Hepatocyte (in vitro differentiated cells): ENCODE data around the gene NINJ1. TPM values are rescaled to one million over a fixed set of nuclear protein-coding genes. Genes with fewer than 3 reads are reported as not detected.

Experiments
- DNase-seq: peaks from one replicate; pipeline ENCODE4 v3.0.0-alpha.2; 2016; ENCODE audit warnings: low spot score
- H2AFZ ChIP-seq: fragments of 200-600 bp; sonication (generic); 2 replicates; pipeline ENCODE4 v1.6.0; 2016; ENCODE audit warnings: antibody characterized with exemption, mild to moderate bottlenecking
- H3K27ac ChIP-seq: fragments of 200-600 bp; sonication (generic); 2 replicates; pipeline ENCODE4 v1.5.1; 2016; ENCODE audit warnings: mild to moderate bottlenecking
- H3K27me3 ChIP-seq: fragments of 200-600 bp; sonication (generic); 2 replicates; pipeline ENCODE4 v1.6.1; 2016
- H3K36me3 ChIP-seq: fragments of 200-600 bp; sonication (generic); replicated peaks from 2 replicates; pipeline ENCODE4 v1.5.1; 2016; ENCODE audit warnings: low read depth; ENCODE audit not compliant: insufficient read depth
- H3K4me1 ChIP-seq: fragments of 200-600 bp; sonication (generic); 2 replicates; pipeline ENCODE4 v1.5.1; 2016; ENCODE audit warnings: mild to moderate bottlenecking, moderate library complexity; ENCODE audit not compliant: insufficient read depth
- H3K4me2 ChIP-seq: fragments of 200-600 bp; sonication (generic); 2 replicates; pipeline ENCODE4 v1.6.0; 2016
- H3K4me3 ChIP-seq: fragments of 200-600 bp; sonication (generic); 2 replicates; pipeline ENCODE4 v1.5.1; 2016; ENCODE audit warnings: mild to moderate bottlenecking
- H3K79me2 ChIP-seq: fragments of 200-600 bp; sonication (generic); 2 replicates; pipeline ENCODE4 v1.6.0; 2017; ENCODE audit warnings: mild to moderate bottlenecking
- H3K9me2 ChIP-seq: fragments of 200-600 bp; sonication (generic); replicated peaks from 2 replicates; pipeline ENCODE4 v1.6.0; 2017; ENCODE audit warnings: mild to moderate bottlenecking; ENCODE audit not compliant: insufficient read depth
- H3K9me3 ChIP-seq: fragments of 200-600 bp; sonication (generic); 2 replicates; pipeline ENCODE4 v1.5.1; 2016; ENCODE audit warnings: low read depth, mild to moderate bottlenecking
- H4K20me1 ChIP-seq: fragments of 200-600 bp; sonication (generic); 2 replicates; pipeline ENCODE4 v1.6.0; 2016; ENCODE audit warnings: mild to moderate bottlenecking; ENCODE audit not compliant: insufficient read depth, poor library complexity, severe bottlenecking
- CTCF ChIP-seq: fragments of 200-600 bp; sonication (generic); IDR thresholded peaks from 2 replicates; pipeline ENCODE4 v1.5.1; 2016; ENCODE audit warnings: antibody characterized with exemption, mild to moderate bottlenecking; ENCODE audit not compliant: poor library complexity
- EZH2 ChIP-seq: fragments of 200-600 bp; sonication (generic); IDR thresholded peaks from 2 replicates; pipeline ENCODE4 v1.6.1; 2016; ENCODE audit warnings: antibody characterized with exemption, mild to moderate bottlenecking, borderline replicate concordance
- EZH2phosphoT487 ChIP-seq: fragments of 200-600 bp; sonication (generic); IDR thresholded peaks from one replicate; pipeline ENCODE4 v1.6.1; 2018; ENCODE audit warnings: antibody characterized with exemption, mild to moderate bottlenecking, low read depth, moderate library complexity; ENCODE audit not compliant: unreplicated experiment, severe bottlenecking
- WGBS: methylation state at CpG from one replicate; pipeline ENCODE4 v1.1.6; 2016; ENCODE audit warnings: low lambda C conversion rate; ENCODE audit errors: missing lambda C conversion rate; 5-methylcytosine and 5-hydroxymethylcytosine counted together
- polyA plus RNA-seq: library from polyadenylated mRNA; unstranded; fragments of >200 nt; fragmentation: Nextera tagmentation; extraction: Ambion mirVana; gene quantifications from 2 replicates; pipeline ENCODE4 v1.2.1, GENCODE V29; 2016
- total RNA-seq: library from RNA; depleted of rRNA; stranded (reverse); fragments of >200 nt; gene quantifications from 2 replicates; pipeline ENCODE4 v1.2.3, GENCODE V29; 2014

NINJ1 gene
- total and polyA plus RNA-seq, 2 experiments from 2014 or later: 55.4 to 135 TPM

- Histone ChIP-seq H4K20me1 (no peaks in the 10 kb centered on the region), H3K27ac (peak overlapping the region; percentile 41)
- peak; percentile 85 for DNase-seq
Measured at GRCh38 chr9:93119953-93120845, 13.9 kb downstream of the NINJ1 start.

GRCh38 chr9:93119703-93119952 lies 14.4 kb downstream of the NINJ1 start:
- Histone ChIP-seq H3K4me3 (no peak overlapping the region), H3K9me3 (no peaks in the 10 kb centered on the region), H3K4me1 (peaks cover 4% of the 10 kb centered on the region), H3K27me3 (no peaks in the 10 kb centered on the region), H4K20me1 (no peaks in the 10 kb centered on the region), H3K4me2 (no peak overlapping the region), H3K36me3 (no peaks in the 10 kb centered on the region), H3K27ac (peak overlapping the region; percentile 5), H3K9me2 (no peaks in the 10 kb centered on the region), H2AFZ (no peak overlapping the region), H3K79me2 (no peaks in the 10 kb centered on the region)
- no peak for DNase-seq
- 92% methylated on average over 5 of the region's 5 CpGs for WGBS
- TF ChIP-seq EZH2 (no peak), CTCF (no peak), EZH2phosphoT487 (no peak)

More at GRCh38 chr9:93119953-93120845, 13.9 kb downstream of the NINJ1 start:
- Histone ChIP-seq H3K9me2 (no peaks in the 10 kb centered on the region), H3K27me3 (no peaks in the 10 kb centered on the region), H3K4me2 (no peak overlapping the region), H3K9me3 (no peaks in the 10 kb centered on the region), H2AFZ (no peak overlapping the region), H3K36me3 (no peaks in the 10 kb centered on the region), H3K4me1 (peaks cover 4% of the 10 kb centered on the region), H3K79me2 (no peaks in the 10 kb centered on the region), H3K4me3 (no peak overlapping the region)
- no peak for TF ChIP-seq EZH2phosphoT487
- TF ChIP-seq CTCF: no peak
- TF ChIP-seq EZH2: no peak
- 76% methylated on average over 23 of the region's 23 CpGs for WGBS

- Histone ChIP-seq H3K4me1 (peaks cover 4% of the 10 kb centered on the region), H2AFZ (no peak overlapping the region), H3K9me2 (no peaks in the 10 kb centered on the region), H3K27ac (peak overlapping the region; percentile 5), H3K4me3 (no peak overlapping the region), H3K9me3 (no peaks in the 10 kb centered on the region), H3K79me2 (no peaks in the 10 kb centered on the region), H3K4me2 (no peak overlapping the region), H3K36me3 (no peaks in the 10 kb centered on the region), H3K27me3 (no peaks in the 10 kb centered on the region), H4K20me1 (no peaks in the 10 kb centered on the region)
- DNase-seq: no peak
- WGBS: 94% methylated on average over 12 of the region's 12 CpGs
- TF ChIP-seq CTCF (no peak), EZH2 (no peak), EZH2phosphoT487 (no peak)
Measured at GRCh38 chr9:93118863-93119702, 15.0 kb downstream of the NINJ1 start.
